RWPE2 (cell line): ENCODE data around the gene PNPLA1.

Experiments
- ATAC-seq: fragments of 200-7000 bp; cut with Tn5 transposase; 3 replicates; pipeline ENCODE4 v1.9.1; 2021; ENCODE audit warnings: low read depth
- DNase-seq: peaks from one replicate; pipeline ENCODE4 v3.0.0-alpha.2; 2020; ENCODE audit warnings: low spot score
- H3K27ac ChIP-seq: fragments of 450-650 bp; 2 replicates; pipeline ENCODE4 v1.5.1; 2017; ENCODE audit warnings: mild to moderate bottlenecking; ENCODE audit not compliant: poor library complexity, severe bottlenecking
- H3K27me3 ChIP-seq: fragments of 250-450 bp; sonication (Bioruptor Pico); 2 replicates; pipeline ENCODE4 v1.5.1; 2021; ENCODE audit warnings: mild to moderate bottlenecking, moderate library complexity; ENCODE audit not compliant: insufficient read depth, poor library complexity, severe bottlenecking
- H3K36me3 ChIP-seq: fragments of 250-450 bp; sonication (Bioruptor Pico); 2 replicates; pipeline ENCODE4 v1.5.1; 2020; ENCODE audit warnings: low read depth, mild to moderate bottlenecking, moderate library complexity
- H3K4me1 ChIP-seq: fragments of 250-450 bp; sonication (Bioruptor Pico); 2 replicates; pipeline ENCODE4 v1.5.1; 2021; ENCODE audit warnings: mild to moderate bottlenecking, moderate library complexity; ENCODE audit not compliant: insufficient read depth, poor library complexity, severe bottlenecking
- H3K4me3 ChIP-seq: fragments of 250-450 bp; sonication (Bioruptor Pico); 2 replicates; pipeline ENCODE4 v1.5.1; 2021; ENCODE audit warnings: mild to moderate bottlenecking, moderate library complexity; ENCODE audit not compliant: severe bottlenecking
- H3K9me3 ChIP-seq: fragments of 250-450 bp; sonication (Bioruptor Pico); 2 replicates; pipeline ENCODE4 v1.5.1; 2021; ENCODE audit warnings: mild to moderate bottlenecking, moderate library complexity; ENCODE audit not compliant: severe bottlenecking
- CTCF ChIP-seq: fragments of 450-650 bp; IDR thresholded peaks from one replicate; pipeline ENCODE4 v1.5.1; 2017; ENCODE audit warnings: mild to moderate bottlenecking, moderate library complexity; ENCODE audit not compliant: poor library complexity, severe bottlenecking

Gene PNPLA1

GRCh38 chr6:36320475-36320874, 50.6 kb downstream of the PNPLA1 start:
- H3K9me3 ChIP-seq = no peaks in the 10 kb centered on the region
- H3K27ac ChIP-seq = no peak overlapping the region

GRCh38 chr6:36322591-36322990, 52.7 kb downstream of the PNPLA1 start:
- H3K4me1 ChIP-seq = no peaks in the 10 kb centered on the region
- no peaks in the 10 kb centered on the region for H3K9me3 ChIP-seq
- DNase-seq (no peak), ATAC-seq (no peak)
- no peaks in the 10 kb centered on the region for H3K36me3 ChIP-seq
- TF ChIP-seq CTCF = no peak
- H3K27me3 ChIP-seq = no peaks in the 10 kb centered on the region
- H3K4me3 ChIP-seq = no peak overlapping the region
- no peak overlapping the region for H3K27ac ChIP-seq

More at GRCh38 chr6:36320475-36320874, 50.6 kb downstream of the PNPLA1 start:
- Histone ChIP-seq H3K4me1 (no peaks in the 10 kb centered on the region), H3K4me3 (no peak overlapping the region), H3K36me3 (no peaks in the 10 kb centered on the region), H3K27me3 (no peaks in the 10 kb centered on the region)
- no peak for TF ChIP-seq CTCF
- ATAC-seq (no peak), DNase-seq (no peak)

GRCh38 chr6:36323062-36323461, 53.2 kb downstream of the PNPLA1 start:
- Histone ChIP-seq H3K9me3 (no peaks in the 10 kb centered on the region), H3K27ac (no peak overlapping the region), H3K4me1 (no peaks in the 10 kb centered on the region), H3K27me3 (no peaks in the 10 kb centered on the region), H3K4me3 (no peak overlapping the region), H3K36me3 (no peaks in the 10 kb centered on the region)
- TF ChIP-seq CTCF = no peak
- DNase-seq = no peak
- ATAC-seq = no peak

- ATAC-seq = no peak
- Histone ChIP-seq H3K27ac (no peak overlapping the region), H3K4me3 (no peak overlapping the region), H3K36me3 (no peaks in the 10 kb centered on the region), H3K9me3 (no peaks in the 10 kb centered on the region), H3K4me1 (no peaks in the 10 kb centered on the region), H3K27me3 (no peaks in the 10 kb centered on the region)
- TF ChIP-seq CTCF = no peak
- no peak for DNase-seq
Measured at GRCh38 chr6:36324191-36324590, 54.3 kb downstream of the PNPLA1 start.

- Histone ChIP-seq H3K36me3 (no peaks in the 10 kb centered on the region), H3K27me3 (no peaks in the 10 kb centered on the region), H3K9me3 (no peaks in the 10 kb centered on the region), H3K4me1 (no peaks in the 10 kb centered on the region), H3K27ac (no peak overlapping the region), H3K4me3 (no peak overlapping the region)
- DNase-seq (no peak), ATAC-seq (no peak)
- TF ChIP-seq CTCF = no peak
Measured at GRCh38 chr6:36324715-36325114, 54.9 kb downstream of the PNPLA1 start.
